Choroid plexus epithelial cell (primary cell): Measurements from ENCODE around the gene ZNF430.
A peak's percentile ranks its signal among the peaks of the same experiment; 100 is the strongest.

Experiments used
- DNase-seq: peaks from one replicate; pipeline ENCODE4 v3.0.0-alpha.2; 2010; ENCODE audit warnings: low read depth
- H3K4me3 ChIP-seq: 2 replicates; pipeline ENCODE4 v1.5.1; 2011; ENCODE audit warnings: low read depth, mild to moderate bottlenecking, control low read depth, low read length, moderate library complexity
- CTCF ChIP-seq: conservative IDR thresholded peaks from 2 replicates; pipeline ENCODE4 v1.5.1; 2011; ENCODE audit warnings: low read depth, mild to moderate bottlenecking, control low read depth, inconsistent platforms, low read length, moderate library complexity

The ZNF430 gene

GRCh38 chr19:21087871-21088270, 67.4 kb downstream of the ZNF430 start:
- no peak for TF ChIP-seq CTCF
- DNase-seq = no peak
- no peak overlapping the region for H3K4me3 ChIP-seq

GRCh38 chr19:21092109-21092508, 71.7 kb downstream of the ZNF430 start:
- no peak overlapping the region for H3K4me3 ChIP-seq
- DNase-seq = peak; percentile 42
- no peak for TF ChIP-seq CTCF

GRCh38 chr19:21094347-21095025, 74.0 kb downstream of the ZNF430 start:
- no peak for DNase-seq
- TF ChIP-seq CTCF = no peak
- H3K4me3 ChIP-seq = no peak overlapping the region

- no peak overlapping the region for H3K4me3 ChIP-seq
- DNase-seq = no peak
- TF ChIP-seq CTCF = no peak
Observed at GRCh38 chr19:21098291-21098690, 77.8 kb downstream of the ZNF430 start.

GRCh38 chr19:21101521-21102242, 81.2 kb downstream of the ZNF430 start:
- no peak for TF ChIP-seq CTCF
- no peak overlapping the region for H3K4me3 ChIP-seq
- peak; percentile 24 for DNase-seq

- no peak overlapping the region for H3K4me3 ChIP-seq
- DNase-seq = peak; percentile 53
- no peak for TF ChIP-seq CTCF
Observed at GRCh38 chr19:21109116-21109515, 88.7 kb downstream of the ZNF430 start.
